Heart right ventricle (tissue), 16 donors: Measurements from ENCODE around the gene AIG1. TPM values are rescaled to one million over a fixed set of nuclear protein-coding genes. Genes with fewer than 3 reads are reported as not detected.

Experiments
- ATAC-seq, 8 donors: fragments of 200-7000 bp; cut with Tn5 transposase; one replicate each; pipeline ENCODE4 v1.9.1; 2020; ENCODE audit warnings: mild to moderate bottlenecking in 8 of 8, moderate library complexity in 8 of 8, moderate number of reproducible peaks in 1 of 8
- DNase-seq, 2 donors: peaks; one replicate each; pipeline ENCODE4 v3.0.0-alpha.2; 2020
- H3K27ac ChIP-seq, 10 donors: fragments of 200-600 bp; sonication (generic) in 2 of 10; one replicate each; pipeline versions ENCODE4 v1.5.0 to v1.8.0; 2020 to 2022; ENCODE audit warnings: mild to moderate bottlenecking in 3 of 10
- H3K27me3 ChIP-seq, 7 donors: fragments of 200-600 bp; one replicate each; pipeline ENCODE4 v1.8.0; 2021 to 2022; ENCODE audit warnings: mild to moderate bottlenecking in 2 of 7
- H3K36me3 ChIP-seq, 9 donors: fragments of 200-600 bp; sonication (generic) in 1 of 9; one replicate each; pipeline versions ENCODE4 v1.5.0 to v1.8.0; 2020 to 2022; ENCODE audit warnings: mild to moderate bottlenecking in 2 of 9
- H3K4me1 ChIP-seq, 9 donors: fragments of 200-600 bp; sonication (generic) in 1 of 9; one replicate each; pipeline versions ENCODE4 v1.5.0 to v1.8.0; 2020 to 2022; ENCODE audit warnings: mild to moderate bottlenecking in 4 of 9
- H3K4me3 ChIP-seq, 10 donors: fragments of 200-600 bp; sonication (generic) in 2 of 10; one replicate each; pipeline versions ENCODE4 v1.5.0 to v1.8.0; 2020 to 2022; ENCODE audit warnings: mild to moderate bottlenecking in 7 of 10, moderate library complexity in 2 of 10
- H3K9me3 ChIP-seq, 11 donors: fragments of 200-600 bp in 10 of 11; sonication (generic) in 2 of 11; one replicate each; pipeline versions ENCODE4 v1.5.0 to v1.8.0; 2013 to 2022; ENCODE audit warnings: mild to moderate bottlenecking in 2 of 11, control low read depth in 1 of 11, moderate library complexity in 1 of 11
- CTCF ChIP-seq, 9 donors: fragments of 200-600 bp; sonication (generic) in 2 of 9; IDR thresholded peaks; one replicate each; pipeline versions ENCODE4 v1.5.0 to v1.8.0; 2021 to 2022; ENCODE audit warnings: antibody characterized with exemption in 9 of 9, mild to moderate bottlenecking in 5 of 9, moderate library complexity in 1 of 9
- WGBS, 2 donors: extraction: QIAGEN DNeasy Blood & Tissue Kit; methylation state at CpG; one replicate each; pipeline ENCODE4 v1.1.7; 2013; ENCODE audit warnings: inconsistent platforms in 1 of 2; 5-methylcytosine and 5-hydroxymethylcytosine counted together
- intact Hi-C, 10 donors: fragments of 100-400 bp; cut with DNase I; formaldehyde crosslinking; loops; one replicate each; pipeline versions ENCODE4 v1.11.1 to v1.14.2; 2022
- polyA plus RNA-seq, 2 donors: library from polyadenylated mRNA; stranded (reverse); fragments of 200-250 nt; gene quantifications; one replicate each; pipeline ENCODE4 v1.2.3, GENCODE V29; 2013
- total RNA-seq, 10 donors: library from RNA; stranded (reverse); fragmentation: NEBNext Ultra II Directional in 3 of 10; extraction: Animal tissue kit (Norgen Biotek cat#: 25700) in 3 of 10; gene quantifications; one replicate each; pipeline versions ENCODE4 v1.2.1 to v1.2.4, GENCODE V29; 2021 to 2023
- donor health status: Arrhythmogenic right ventricular cardiomyopathy.
- donor health status: ischemic (EF 13 %, LVEDD 7.1; RV severe dilation, severe dysfunction).
- donor health status: healthy with polysubstance abuse.
- donor health status: DM: no; HTN: yes; CAD: no.
- donor health status: DM: no; HTN: no; CAD: no.
- donor health status: ischemic (EF 25% LVEDD 6.9; RV normal size, moderate dysfunction).
- donor health status: ischemic (EF 25% LVEDD 5.7; RV mildly dilated, moderate dysfunction).
- donor health status: healthy.
- donor health status: DM: yes; HTN: yes; CAD: no.
- donor health status: Ischemic cardiomyopathy.
- donor health status: ischemic (EF 35%, LVEDD 5.7; RV mildly dilated, moderate dysfunction).
- donor health status: nonischemic (EF 11% LVEDD 7.7; RV severe dilation, severe dysfunction).
- donor health status: DM: yes; HTN: yes; CAD: no.
- donor health status: PGD.
- donor health status: ischemic (EF 29% LVEDD 5.4; RV normal size, mild dysfunction).
- donor health status: nonischemic (EF 23%, LVEDD 6.1; RV moderate dilation, normal function).

The AIG1 gene
- total and polyA plus RNA-seq, 12 donors = 17.4 to 83.2 (median 66.2) TPM

GRCh38 chr6:143176090-143177021, 115.7 kb downstream of the AIG1 start:
- H3K27me3 ChIP-seq = no peaks in the 10 kb centered on the region
- intact Hi-C loops = no loop called here
- peaks cover 0 to 18% (median 14%) of the 10 kb centered on the region in 9 donors for H3K4me1 ChIP-seq
- H3K4me3 ChIP-seq = no peak overlapping the region
- ATAC-seq = peak in 2 of 8 donors; percentile 40 to 50
- peaks cover 0 to 29% (median 0%) of the 10 kb centered on the region in 9 donors for H3K36me3 ChIP-seq
- no peak for DNase-seq
- TF ChIP-seq CTCF (IDR thresholded peaks at IDR 0.05) = no peak
- H3K27ac ChIP-seq = no peak overlapping the region
- WGBS, 2 donors = 93 to 95% methylated on average over 12 of the region's 12 CpGs
- H3K9me3 ChIP-seq = peaks cover 0 to 31% (median 6%) of the 10 kb centered on the region in 11 donors

DNA sequence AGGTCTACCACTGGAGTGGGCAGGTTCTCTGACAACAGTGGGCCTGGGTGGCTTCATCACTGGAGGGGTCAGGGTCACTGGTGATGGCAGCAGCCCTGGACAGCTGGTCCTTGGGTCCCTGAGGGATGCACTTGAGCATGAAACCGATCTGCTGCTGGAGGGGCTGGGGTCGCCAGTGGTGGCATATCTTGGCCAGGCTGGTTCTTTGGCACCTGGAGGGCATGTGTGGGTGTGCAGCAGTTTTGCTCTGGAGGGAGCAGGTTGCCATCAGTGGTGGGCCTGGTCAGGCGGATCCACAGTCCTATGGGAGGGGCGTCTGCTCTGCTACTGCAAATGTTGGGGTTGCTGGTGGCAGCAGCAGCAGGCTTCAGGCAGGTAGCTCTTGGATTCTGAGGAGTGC, 117.0 kb downstream of the AIG1 start:
- Histone ChIP-seq H3K27me3 (no peaks in the 10 kb centered on the region), H3K36me3 (peaks cover 0 to 24% (median 0%) of the 10 kb centered on the region in 9 donors), H3K4me3 (no peak overlapping the region), H3K9me3 (peaks cover 0 to 31% (median 6%) of the 10 kb centered on the region in 11 donors), H3K27ac (no peak overlapping the region), H3K4me1 (peaks cover 0 to 22% (median 14%) of the 10 kb centered on the region in 9 donors)
- WGBS, 2 donors = 94 to 95% methylated on average over 4 of the region's 4 CpGs
- no peak for TF ChIP-seq CTCF (IDR thresholded peaks at IDR 0.05)
- no peak for ATAC-seq
- intact Hi-C loops = no loop called here
- no peak for DNase-seq

DNA sequence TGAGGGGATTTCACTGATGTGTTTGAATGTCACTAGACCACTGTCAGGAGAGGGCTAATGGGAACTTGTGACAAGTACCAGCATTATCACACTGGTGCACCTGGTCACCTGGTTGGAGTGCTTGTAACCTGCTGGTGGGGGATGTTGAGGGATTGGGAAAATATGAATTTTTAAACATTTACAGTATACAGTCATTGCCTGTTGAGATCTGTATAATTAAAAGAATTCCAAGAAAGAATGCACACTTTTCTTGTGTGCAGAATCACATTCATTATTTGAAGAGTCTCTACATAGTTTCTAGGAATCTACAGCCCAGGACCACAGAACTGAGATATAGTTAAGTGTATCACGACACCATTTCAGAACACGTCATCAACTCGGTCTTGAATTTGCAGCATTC, 118.4 kb downstream of the AIG1 start:
- Histone ChIP-seq H3K9me3 (peaks cover 0 to 23% (median 6%) of the 10 kb centered on the region in 11 donors), H3K36me3 (peaks cover 0 to 18% (median 0%) of the 10 kb centered on the region in 9 donors), H3K27ac (no peak overlapping the region), H3K27me3 (no peaks in the 10 kb centered on the region), H3K4me3 (no peak overlapping the region), H3K4me1 (peaks cover 0 to 23% (median 18%) of the 10 kb centered on the region in 9 donors)
- WGBS, 2 donors = 74 to 88% methylated on average over 3 of the region's 3 CpGs
- no peak for DNase-seq
- intact Hi-C loops = no loop called here
- no peak for TF ChIP-seq CTCF (IDR thresholded peaks at IDR 0.05)
- ATAC-seq = no peak

DNA sequence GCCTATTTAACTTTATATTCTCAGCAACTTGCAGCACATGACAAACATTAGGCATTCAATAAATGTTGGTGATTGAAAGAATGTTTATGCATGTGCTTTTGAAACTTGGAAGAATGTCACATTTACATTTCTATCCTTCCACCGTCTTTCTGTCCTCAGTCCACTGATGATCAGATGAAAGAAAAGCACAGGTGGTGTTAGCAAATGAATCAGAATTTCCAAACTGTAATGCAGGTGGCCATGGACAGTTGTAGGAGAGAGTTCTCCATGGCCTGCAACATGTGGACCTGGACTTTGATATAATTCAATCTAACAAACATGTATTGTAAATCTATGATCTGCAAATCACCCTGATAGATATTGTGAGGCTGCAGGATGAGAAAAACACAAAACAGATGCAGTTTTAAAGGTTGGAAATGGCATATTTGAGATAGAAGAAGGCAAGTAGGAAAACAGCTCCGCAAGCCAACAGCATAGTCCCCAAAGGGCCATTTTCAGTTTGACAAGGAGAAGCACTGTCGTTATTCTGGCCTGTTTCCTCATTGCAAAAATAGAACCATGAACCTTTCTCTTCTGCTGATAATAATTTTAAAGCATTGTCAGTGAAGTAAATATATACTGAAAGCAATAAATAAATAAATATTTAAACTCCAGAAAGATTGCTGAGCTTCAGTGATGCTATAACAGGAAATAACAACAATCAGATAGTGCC, 119.4 kb downstream of the AIG1 start:
- intact Hi-C loops = no loop called here
- Histone ChIP-seq H3K4me1 (peaks cover 0 to 26% (median 18%) of the 10 kb centered on the region in 9 donors), H3K27ac (peak overlapping the region in 6 of 10 donors; percentile 1 to 54 (median 44)), H3K27me3 (no peaks in the 10 kb centered on the region), H3K4me3 (peak overlapping the region in 2 of 10 donors; percentile 3 to 11), H3K36me3 (peaks cover 0 to 14% (median 0%) of the 10 kb centered on the region in 9 donors), H3K9me3 (peaks cover 0 to 13% (median 1%) of the 10 kb centered on the region in 11 donors)
- TF ChIP-seq CTCF (IDR thresholded peaks at IDR 0.05) = no peak
- WGBS, 2 donors = 41 to 46% methylated on average over 3 of the region's 3 CpGs
- ATAC-seq (peak in 2 of 8 donors; percentile 7 to 64), DNase-seq (no peak)
